HEK293T (cell line): ENCODE data around the gene FCGR2B.
"Not testable (repeated sequence)": the region's sequence is repeated elsewhere in the genome, so short reads cannot be mapped to it uniquely, and the experiment has no call there.

Experiments used
- CTCF ChIA-PET: fragments of 350-600 bp; formaldehyde crosslinking; extraction: SDS; loops from one replicate; lab custom pipeline; 2021; ENCODE audit warnings: antibody characterized with exemption, inconsistent platforms; lab: Yijun Ruan, JAX
- POLR2A ChIA-PET: fragments of 350-600 bp; formaldehyde crosslinking; extraction: SDS; loops from one replicate; lab custom pipeline; 2020; ENCODE audit warnings: antibody characterized with exemption, inconsistent platforms; lab: Yijun Ruan, JAX
- DNase-seq: peaks from one replicate; pipeline ENCODE4 v3.0.0; 2012; ENCODE audit warnings: mixed read lengths; ENCODE audit errors: extremely low spot score
- ARNT ChIP-seq: fragments of 450-650 bp; IDR thresholded peaks from 2 replicates; pipeline ENCODE4 v1.6.1; 2017; ENCODE audit warnings: mild to moderate bottlenecking
- BHLHE40 ChIP-seq: fragments of 450-650 bp; IDR thresholded peaks from 2 replicates; pipeline ENCODE4 v1.6.1; 2016; ENCODE audit warnings: mild to moderate bottlenecking, moderate library complexity, borderline replicate concordance
- CTBP1 ChIP-seq: fragments of 450-650 bp; IDR thresholded peaks from 2 replicates; pipeline ENCODE4 v1.6.1; 2016; ENCODE audit warnings: borderline replicate concordance
- ELF4 ChIP-seq: fragments of 450-650 bp; IDR thresholded peaks from 2 replicates; pipeline ENCODE4 v1.6.1; 2017; ENCODE audit warnings: antibody characterized with exemption
- FOXA1 ChIP-seq: fragments of 450-650 bp; IDR thresholded peaks from 2 replicates; pipeline ENCODE4 v1.6.1; 2016; ENCODE audit warnings: mild to moderate bottlenecking
- FOXK2 ChIP-seq: fragments of 450-650 bp; IDR thresholded peaks from 2 replicates; pipeline ENCODE4 v1.6.1; 2016; ENCODE audit warnings: mild to moderate bottlenecking
- FOXM1 ChIP-seq: fragments of 450-650 bp; IDR thresholded peaks from 2 replicates; pipeline ENCODE4 v1.6.1; 2017; ENCODE audit warnings: mild to moderate bottlenecking, borderline replicate concordance
- HDGF ChIP-seq: fragments of 450-650 bp; IDR thresholded peaks from 2 replicates; pipeline ENCODE4 v1.6.1; 2017; ENCODE audit warnings: antibody characterized with exemption, borderline replicate concordance
- L3MBTL2 ChIP-seq: fragments of 450-650 bp; conservative IDR thresholded peaks from 2 replicates; pipeline ENCODE4 v1.6.1; 2016; ENCODE audit warnings: mild to moderate bottlenecking
- LEF1 ChIP-seq: fragments of 450-650 bp; IDR thresholded peaks from 2 replicates; pipeline ENCODE4 v1.6.1; 2017; ENCODE audit warnings: mild to moderate bottlenecking, borderline replicate concordance
- NFRKB ChIP-seq: fragments of 450-650 bp; IDR thresholded peaks from 2 replicates; pipeline ENCODE4 v1.6.1; 2016; ENCODE audit warnings: mild to moderate bottlenecking, moderate library complexity
- SP1 ChIP-seq: fragments of 450-650 bp; IDR thresholded peaks from 2 replicates; pipeline ENCODE4 v1.6.1; 2017
- SUZ12 ChIP-seq: fragments of 450-650 bp; IDR thresholded peaks from 2 replicates; pipeline ENCODE4 v1.6.1; 2016; ENCODE audit warnings: mild to moderate bottlenecking
- TARDBP ChIP-seq: fragments of 450-650 bp; IDR thresholded peaks from 2 replicates; pipeline ENCODE4 v1.6.1; 2016
- ZNF384 ChIP-seq: fragments of 450-650 bp; IDR thresholded peaks from 2 replicates; pipeline ENCODE4 v1.6.1; 2016
- TF ChIP-seq, protein P1 (sequence below): fragments of 450-650 bp; IDR thresholded peaks from 2 replicates; pipeline ENCODE4 v1.6.1; 2016

Gene FCGR2B

GRCh38 chr1:161662684-161663339 is at the start of gene FCGR2B:
FCGR2B (plus strand) TSS chr1:161663143; CDS start chr1:161663242, 99 bp downstream.
- CTCF ChIA-PET, DNase-seq, POLR2A ChIA-PET: not testable (repeated sequence)

GRCh38 chr1:161616417-161616816 is 46.5 kb upstream of the FCGR2B start:
- POLR2A ChIA-PET, DNase-seq, CTCF ChIA-PET: not testable (repeated sequence)

DNA sequence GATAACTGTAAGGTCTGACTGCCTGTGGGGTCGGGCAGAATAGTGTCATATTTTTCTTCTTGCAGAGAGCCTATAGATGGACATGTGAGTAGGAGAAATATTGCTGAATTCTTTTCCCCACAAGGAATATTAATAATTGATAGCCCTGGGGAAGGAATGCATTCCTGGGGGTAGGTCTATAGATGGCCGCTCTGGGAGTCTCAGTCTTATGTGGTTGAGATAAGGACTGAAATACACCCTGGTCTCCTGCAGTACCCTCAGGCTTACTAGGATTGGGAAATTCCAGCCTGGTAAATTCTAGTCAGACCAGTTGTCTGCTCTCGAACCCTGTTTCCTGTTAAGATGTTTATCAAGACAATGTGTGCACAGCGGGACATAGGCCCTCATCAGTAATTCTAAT is 44.4 kb upstream of the FCGR2B start:
- POLR2A ChIA-PET, CTCF ChIA-PET, DNase-seq: not testable (repeated sequence)

- TF ChIP-seq L3MBTL2, result 0 out of 2 replicates have a peak, but pooled peaks have one; percentile 14
- CTCF ChIA-PET, POLR2A ChIA-PET, DNase-seq: not testable (repeated sequence)
Measured at GRCh38 chr1:161620399-161620798, 42.5 kb upstream of the FCGR2B start.

DNA sequence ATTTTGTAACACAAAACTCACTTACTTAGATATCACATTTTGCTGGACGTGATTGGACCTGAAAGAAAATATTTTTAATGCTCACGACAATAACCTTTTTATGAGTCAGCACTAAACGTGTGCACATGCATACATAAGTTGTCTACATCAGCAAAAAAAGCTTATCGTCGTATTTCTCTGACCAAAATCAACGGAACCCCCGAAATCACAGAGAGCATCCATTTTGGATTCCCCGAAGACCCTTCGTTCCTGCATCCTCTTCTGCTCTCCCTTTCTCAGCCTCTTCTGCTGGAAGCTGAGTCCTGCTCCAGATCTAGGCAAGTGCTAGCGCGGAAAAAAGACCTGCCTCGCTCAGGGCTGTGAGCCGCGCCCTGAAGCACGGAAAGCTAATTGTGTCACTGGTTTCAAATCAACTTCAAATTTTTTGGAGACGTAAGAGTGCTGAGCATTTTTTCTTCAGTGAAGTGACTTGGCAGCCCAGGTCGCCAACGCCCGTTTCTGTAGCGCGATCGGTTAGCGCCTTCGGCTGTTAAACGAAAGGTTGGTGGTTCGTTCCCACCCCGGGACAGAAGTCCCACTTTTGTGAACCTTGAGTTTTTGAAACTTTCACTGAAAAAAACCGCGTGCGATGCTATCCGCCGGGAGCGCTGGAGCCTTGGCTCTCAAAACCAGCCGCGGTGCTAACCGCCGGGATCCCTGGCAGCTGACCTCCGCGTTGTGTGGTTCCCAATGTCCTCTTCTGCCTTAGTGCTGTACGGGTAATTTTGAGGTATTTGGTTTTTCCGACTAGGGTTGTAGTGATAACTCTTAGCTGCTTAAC is 41.6 kb upstream of the FCGR2B start:
- TF ChIP-seq L3MBTL2, result peak; percentile 13; the same call in 1 of the 2 replicates
- CTCF ChIA-PET, POLR2A ChIA-PET: not testable (repeated sequence)
- peak; percentile 58 for DNase-seq

GRCh38 chr1:161622054-161622453 is 40.9 kb upstream of the FCGR2B start:
- POLR2A ChIA-PET, CTCF ChIA-PET, DNase-seq: not testable (repeated sequence)

GRCh38 chr1:161623401-161624051 is 39.4 kb upstream of the FCGR2B start:
- POLR2A ChIA-PET, CTCF ChIA-PET, DNase-seq: not testable (repeated sequence)

DNA sequence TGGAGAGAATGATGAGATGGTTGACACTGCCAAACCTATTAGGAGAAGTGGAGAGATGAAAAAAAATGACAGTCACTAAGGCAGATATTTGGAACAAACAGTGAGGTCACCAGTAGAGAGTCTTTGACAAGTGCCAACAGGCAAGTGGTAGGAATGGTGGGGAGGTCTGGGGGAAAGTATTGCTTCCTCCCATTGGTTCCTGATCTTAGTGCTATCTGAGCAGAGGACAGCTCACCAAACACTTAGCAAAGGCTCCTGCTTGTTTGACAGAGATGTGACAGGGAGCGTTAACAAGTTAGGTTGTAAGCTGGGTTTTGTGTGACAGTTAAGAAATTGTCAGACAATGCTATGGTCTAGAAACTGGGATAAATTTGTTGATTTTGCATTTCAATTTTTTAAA is 38.3 kb upstream of the FCGR2B start:
- DNase-seq, CTCF ChIA-PET, POLR2A ChIA-PET: not testable (repeated sequence)

DNA sequence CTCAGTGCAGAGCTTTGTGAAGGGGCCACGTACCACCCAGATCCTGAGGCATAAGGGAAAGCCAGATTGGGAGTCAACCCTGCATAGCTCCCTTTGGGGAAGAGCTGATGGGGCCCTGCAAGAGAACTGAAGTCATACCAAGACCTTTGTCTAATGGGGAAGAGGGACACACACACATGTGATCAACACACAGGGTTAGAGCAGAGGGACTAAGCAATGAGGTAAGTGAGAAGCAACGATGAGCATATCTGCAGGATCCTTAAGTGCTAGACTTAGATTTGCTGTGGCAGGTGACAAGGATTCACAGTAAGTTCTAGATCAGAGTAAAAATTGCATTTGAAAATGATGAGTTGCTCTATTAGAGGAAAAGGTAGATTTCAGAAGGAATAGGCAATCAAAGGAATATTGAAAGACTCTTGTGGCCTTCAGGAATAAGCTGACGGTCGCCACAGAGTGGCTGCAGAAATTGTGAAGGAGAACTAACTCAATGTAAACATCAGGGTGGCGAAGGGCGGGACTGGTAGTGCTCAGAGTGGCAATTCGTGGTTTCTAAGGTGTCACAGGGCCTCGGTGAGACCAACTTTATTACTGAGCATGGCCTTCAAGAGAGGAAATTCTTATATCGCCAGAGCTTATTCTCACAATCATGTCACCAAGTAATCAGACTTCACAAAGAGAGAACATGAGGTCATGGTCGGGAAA is 36.3 kb upstream of the FCGR2B start:
- CTCF ChIA-PET, POLR2A ChIA-PET, DNase-seq: not testable (repeated sequence)

GRCh38 chr1:161630128-161630742 is 32.7 kb upstream of the FCGR2B start:
- POLR2A ChIA-PET, DNase-seq, CTCF ChIA-PET: not testable (repeated sequence)

DNA sequence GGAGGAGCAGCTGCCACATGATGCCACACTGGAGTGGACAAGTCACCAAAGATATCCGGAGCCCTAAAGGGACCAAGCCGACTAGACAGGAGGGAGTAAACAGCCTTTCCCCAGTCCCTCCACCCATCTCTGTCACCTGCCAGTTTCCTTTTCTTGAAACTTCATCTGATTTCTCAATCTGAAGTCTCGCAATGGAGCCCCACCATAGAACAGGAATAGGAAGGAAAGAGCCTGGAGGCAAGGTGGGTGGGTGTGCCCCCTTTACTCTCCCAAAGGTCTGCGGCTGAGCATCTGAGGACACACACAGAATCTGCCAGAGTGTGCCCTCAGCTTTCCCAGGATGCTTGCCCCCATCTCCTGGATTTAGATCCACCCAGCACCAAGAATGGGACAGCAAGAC is 31.9 kb upstream of the FCGR2B start, which contains the start of gene FCGR3B:
TSS of gene FCGR3B (minus strand) at position 101 of the 400 bp plus-strand sequence. CDS start at position 19, 82 bp downstream.
- TF ChIP-seq SUZ12, result no peak
- no peak for TF ChIP-seq CTBP1
- no peak for TF ChIP-seq HDGF
- TF ChIP-seq, protein P1, sequence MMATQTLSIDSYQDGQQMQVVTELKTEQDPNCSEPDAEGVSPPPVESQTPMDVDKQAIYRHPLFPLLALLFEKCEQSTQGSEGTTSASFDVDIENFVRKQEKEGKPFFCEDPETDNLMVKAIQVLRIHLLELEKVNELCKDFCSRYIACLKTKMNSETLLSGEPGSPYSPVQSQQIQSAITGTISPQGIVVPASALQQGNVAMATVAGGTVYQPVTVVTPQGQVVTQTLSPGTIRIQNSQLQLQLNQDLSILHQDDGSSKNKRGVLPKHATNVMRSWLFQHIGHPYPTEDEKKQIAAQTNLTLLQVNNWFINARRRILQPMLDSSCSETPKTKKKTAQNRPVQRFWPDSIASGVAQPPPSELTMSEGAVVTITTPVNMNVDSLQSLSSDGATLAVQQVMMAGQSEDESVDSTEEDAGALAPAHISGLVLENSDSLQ, result no peak
- no peak for TF ChIP-seq NFRKB
- no peak for TF ChIP-seq FOXK2
- no peak for TF ChIP-seq ELF4
- TF ChIP-seq L3MBTL2, result no peak
- TF ChIP-seq BHLHE40, result no peak
- no peak for TF ChIP-seq ARNT
- no peak for TF ChIP-seq FOXM1
- no peak for TF ChIP-seq ZNF384
- TF ChIP-seq FOXA1, result no peak
- no peak for TF ChIP-seq TARDBP
- TF ChIP-seq SP1, result no peak
- no peak for TF ChIP-seq LEF1
- no peak for DNase-seq
- ChIA-PET POLR2A (no interaction called here), CTCF (no interaction called here)

- DNase-seq, POLR2A ChIA-PET, CTCF ChIA-PET: not testable (repeated sequence)
Measured at GRCh38 chr1:161634993-161635392, 27.9 kb upstream of the FCGR2B start.

DNA sequence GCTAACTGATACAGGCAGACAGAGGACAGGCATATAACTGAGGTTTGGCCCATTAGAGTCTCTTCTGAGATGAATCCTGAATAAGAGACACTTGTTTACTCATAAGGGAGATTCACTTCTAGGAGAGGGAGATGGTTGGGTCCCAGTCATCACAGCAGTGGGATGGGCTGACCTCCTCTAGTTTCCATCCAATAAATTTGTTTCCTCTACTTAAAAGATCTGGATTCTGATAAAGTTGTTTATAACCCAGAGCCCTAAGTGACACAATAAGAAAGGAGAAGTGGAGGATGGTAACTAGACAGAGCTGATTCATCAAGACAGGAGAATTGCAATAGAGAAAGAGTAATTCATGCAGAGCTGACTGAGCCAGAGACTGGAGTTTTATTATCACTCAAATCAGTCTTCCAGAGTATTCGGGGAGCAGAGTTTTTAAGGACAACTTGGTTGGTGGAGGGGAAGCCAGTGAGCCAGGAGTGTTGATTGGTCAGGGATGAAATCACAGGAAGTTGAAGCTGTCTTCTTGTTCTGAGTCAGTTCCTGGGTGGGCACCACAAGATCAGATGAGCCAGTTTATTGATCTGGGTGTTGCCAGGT is 26.7 kb upstream of the FCGR2B start:
- POLR2A ChIA-PET, DNase-seq, CTCF ChIA-PET: not testable (repeated sequence)
